GM19238 (cell line): ENCODE results near the gene NFAT5.

ENCODE experiments used
- DNase-seq: peaks from one replicate; pipeline ENCODE4 v3.0.0; 2011; ENCODE audit warnings: low spot score; ENCODE audit not compliant: insufficient read length

Gene NFAT5

GRCh38 chr16:69590590-69590989 lies 24.8 kb downstream of the NFAT5 start:
- no peak for DNase-seq

DNA sequence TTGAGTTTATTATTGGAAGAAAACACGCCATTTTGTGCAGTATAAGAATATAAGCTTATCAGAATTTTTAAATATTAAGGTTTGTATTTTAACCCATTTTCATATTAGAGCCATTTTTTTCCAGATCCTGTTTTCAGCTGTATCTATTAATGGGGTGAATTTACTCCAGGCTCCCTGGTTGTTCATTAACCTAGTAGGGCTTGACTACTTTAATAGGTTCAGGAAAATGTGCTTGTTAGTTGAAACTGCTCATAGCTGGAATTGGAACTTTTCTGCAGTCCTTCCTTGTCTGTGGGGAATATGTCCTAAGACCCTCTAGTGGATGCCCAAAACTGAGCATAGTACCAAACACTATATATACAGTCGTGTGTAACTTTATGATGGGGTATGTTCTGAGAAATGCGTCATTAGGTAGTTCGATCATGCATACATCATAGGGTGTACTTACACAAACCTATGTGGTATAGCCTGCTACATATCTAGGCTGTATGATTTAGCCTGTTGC lies 28.0 kb downstream of the NFAT5 start:
- no peak for DNase-seq

DNA sequence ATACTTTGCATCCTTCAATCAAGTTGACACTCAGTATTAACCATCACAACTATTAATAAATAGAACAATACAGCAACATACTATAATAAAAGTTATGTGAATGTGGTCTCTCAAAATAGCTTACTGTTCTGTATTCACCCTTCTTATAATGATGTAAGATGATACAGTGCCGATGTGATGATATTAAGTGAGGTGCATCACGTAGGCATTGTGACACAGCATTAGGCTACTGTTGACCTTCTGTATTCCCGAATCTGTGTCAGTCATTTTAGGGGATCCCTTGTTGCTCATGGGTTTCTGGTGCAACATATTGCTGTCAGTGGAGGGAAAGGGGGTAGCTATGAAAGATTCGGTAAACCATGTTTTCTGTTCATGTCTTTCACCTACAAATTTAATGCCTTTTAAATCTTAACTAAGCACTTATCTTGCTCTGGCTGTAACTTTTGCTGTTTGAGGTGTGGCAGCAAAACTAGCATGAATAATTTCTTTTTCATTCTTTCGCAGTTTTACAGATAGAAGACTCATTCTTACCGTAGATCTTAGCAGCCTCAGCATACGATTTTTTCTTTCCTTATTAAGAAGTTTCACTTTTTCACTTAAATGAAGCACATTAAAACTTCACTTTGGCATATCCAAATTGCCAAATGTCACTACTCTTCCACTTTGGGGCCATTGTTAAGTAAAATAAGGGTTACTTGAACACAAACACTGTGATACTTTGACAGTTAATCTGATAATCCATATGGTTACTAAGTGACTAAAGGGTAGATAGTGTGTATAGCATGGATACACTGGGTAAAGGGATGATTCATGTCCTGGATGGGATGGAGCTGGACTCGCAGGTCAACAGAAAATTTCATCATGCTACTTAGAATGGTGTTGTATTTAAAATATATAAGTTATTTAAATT lies 29.6 kb downstream of the NFAT5 start:
- no peak for DNase-seq

GRCh38 chr16:69596801-69597200 lies 31.0 kb downstream of the NFAT5 start:
- no peak for DNase-seq

- DNase-seq = no peak
Measured at GRCh38 chr16:69598045-69598444, 32.3 kb downstream of the NFAT5 start.

DNA sequence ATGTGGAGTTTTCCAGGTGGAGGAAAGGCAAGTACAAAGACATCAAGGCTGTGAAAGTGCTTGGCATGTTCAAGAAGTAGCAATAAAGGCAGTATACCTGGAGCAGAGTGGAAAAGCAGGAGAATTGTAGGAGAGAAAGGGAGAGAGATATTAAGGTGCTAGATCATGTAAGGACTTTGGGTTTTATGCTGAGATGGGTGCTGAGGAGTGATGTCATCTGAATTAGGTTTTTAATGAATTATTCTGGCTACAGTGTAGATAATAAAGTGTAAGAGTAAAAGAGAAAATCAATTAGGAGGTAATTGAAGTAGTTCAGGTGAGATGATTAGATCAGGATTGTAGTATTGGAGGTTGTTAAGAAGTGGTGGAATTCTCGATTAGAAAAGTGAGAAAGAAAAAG lies 34.0 kb downstream of the NFAT5 start:
- DNase-seq = no peak

GRCh38 chr16:69600202-69600601 lies 34.4 kb downstream of the NFAT5 start:
- DNase-seq = no peak

DNA sequence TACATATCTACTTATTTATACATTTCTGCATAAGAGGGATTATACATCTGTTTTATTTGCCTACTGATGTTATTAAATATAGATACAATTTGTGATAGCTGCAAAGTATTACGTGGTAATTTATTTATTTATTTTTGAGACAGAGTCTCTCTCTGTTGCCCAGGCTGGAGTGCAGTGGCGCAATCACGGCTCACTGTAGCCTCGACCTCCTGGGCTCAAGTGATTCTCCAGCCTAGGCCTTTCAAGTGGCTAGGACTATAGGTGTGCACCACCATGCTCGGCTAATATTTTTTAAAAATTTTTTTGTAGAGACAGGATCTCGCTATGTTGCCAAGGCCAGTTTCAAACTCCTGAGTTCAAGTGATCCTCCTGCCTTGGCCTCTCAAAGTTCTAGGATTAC lies 35.5 kb downstream of the NFAT5 start:
- DNase-seq = no peak

DNA sequence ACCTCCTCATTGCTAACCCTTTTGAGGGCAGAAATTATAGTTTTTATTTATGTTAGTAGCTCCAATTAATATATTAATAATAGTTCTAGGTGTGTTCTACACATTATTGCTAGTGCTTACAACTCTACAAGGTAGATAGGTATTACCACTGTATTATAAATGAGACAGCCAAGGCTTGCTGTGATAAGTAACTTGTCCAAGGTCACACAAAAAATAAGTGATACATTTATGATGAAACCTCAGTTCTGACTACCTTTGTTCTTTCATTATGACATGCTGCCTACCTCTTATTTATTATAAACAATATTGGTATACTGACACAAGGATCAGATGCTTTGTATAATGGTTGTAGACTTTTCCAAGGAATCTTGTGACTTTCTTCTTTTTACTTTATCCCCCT lies 41.2 kb downstream of the NFAT5 start:
- DNase-seq = no peak

DNA sequence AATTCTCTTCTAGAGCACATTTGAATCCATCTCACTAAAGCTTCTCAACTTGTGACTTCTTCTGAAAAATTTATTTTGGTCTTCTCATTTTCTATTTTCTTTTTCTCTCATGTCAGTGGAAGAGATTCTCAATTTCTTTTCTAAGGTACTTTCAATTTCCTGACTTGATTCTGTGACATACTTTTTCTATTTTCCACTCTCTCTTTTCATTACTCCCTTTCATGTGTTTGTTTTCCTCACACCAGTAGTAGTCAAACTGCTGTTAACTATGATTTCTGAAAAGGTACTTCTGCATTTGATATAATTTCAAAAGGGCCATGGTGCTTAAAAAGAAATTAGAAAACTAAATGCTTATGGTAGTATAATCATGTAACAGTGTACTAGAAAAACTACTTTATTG lies 41.9 kb downstream of the NFAT5 start:
- no peak for DNase-seq

DNA sequence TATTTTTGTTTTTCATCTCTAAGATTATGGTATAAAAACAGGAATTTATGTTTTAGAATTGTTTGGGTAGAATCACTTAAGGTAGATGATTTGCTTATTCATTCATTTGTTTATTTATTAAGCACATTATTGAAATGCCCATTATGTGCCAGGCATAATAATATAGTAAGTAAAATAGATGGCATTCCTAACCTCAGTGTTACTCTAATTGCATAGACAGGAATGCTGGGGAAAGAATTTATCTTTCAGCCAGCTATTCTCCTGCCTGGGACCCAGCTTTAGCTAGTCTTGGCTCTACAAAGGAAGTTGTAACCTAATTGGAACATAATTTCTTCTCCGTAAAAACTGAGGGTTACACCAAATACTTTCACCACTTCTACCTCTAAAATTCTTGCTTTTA lies 44.6 kb downstream of the NFAT5 start:
- no peak for DNase-seq

DNA sequence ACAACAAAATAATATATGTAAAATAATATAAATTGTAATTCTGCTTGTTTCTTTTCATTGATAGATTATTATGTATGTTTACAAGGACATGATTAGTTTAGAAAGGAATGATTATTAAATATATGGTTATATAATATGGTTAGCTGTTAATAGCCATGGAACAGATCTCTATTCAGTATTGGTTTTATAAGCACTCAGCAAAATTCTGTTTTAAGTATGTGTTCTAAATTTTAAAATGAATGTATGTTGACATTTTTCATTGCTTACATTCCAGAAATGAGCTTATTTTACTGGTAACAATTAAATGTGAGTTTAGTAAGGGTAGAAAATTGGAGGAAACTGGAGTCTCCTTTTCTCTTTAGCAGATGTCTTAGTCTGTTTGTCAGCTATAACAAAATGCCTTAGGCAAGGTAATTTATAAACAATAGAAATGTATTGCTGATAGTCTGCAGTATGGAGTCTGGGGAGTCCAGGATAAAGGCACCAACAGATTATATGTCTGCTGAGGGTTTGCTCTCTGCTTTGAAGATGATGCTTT lies 45.4 kb downstream of the NFAT5 start:
- no peak for DNase-seq

GRCh38 chr16:69613378-69614154 lies 47.8 kb downstream of the NFAT5 start:
- peak; percentile 13 for DNase-seq

DNA sequence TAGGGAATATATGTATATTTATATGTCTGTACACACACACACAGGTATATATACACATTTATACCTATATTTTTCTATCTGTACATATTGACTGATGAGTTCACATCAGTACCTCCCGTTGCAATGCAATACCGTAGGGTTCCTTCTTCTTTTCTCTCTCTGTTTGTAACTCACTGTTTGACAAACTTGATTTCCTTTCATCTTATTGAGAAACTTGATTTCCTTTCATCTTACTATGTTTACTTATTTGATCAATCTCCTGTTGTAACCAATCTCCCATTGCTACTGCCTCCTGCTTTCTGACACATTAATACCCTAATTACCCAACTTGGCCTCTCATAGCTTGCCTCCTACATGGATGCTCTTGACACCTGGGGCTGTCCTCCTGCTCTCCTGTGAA lies 49.8 kb downstream of the NFAT5 start:
- DNase-seq = no peak

- DNase-seq = no peak
Measured at GRCh38 chr16:69616082-69616481, 50.3 kb downstream of the NFAT5 start.

DNA sequence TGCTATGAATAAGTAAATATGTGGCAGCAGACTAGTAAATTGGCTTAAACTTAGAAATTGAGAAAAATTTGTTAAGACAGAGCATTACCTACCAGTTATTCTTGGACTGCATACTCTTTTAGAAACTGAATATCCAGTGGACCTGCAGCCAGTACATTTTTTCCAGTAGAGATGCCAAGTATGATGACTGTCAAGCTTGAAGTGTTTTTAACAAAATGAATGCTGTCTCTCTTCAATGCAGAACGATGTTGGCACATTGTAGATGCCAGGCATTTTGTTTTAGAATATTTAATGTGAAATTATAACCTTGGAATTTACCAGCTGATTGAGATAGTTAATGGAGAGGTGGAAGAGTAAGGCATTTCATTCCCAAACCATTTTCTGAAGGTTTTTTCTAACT lies 52.5 kb downstream of the NFAT5 start:
- DNase-seq = no peak

DNA sequence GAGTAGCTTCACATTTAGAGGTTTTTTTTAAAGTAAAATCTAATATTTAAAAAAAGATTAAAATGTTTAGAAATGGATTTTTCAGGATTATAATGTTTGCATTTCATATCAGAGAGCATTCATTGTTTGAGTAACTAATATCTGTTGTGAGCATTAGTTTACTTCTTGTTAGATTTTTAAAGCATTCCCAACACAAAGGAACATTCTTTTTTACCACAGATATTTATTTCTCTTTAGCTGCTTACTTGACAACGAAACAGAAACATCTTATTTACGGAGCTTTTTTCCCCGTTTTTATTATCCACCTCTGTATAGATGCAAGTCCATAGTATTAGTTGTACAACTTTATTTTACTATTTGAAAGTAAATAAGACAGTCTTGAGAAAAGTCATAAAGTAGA lies 53.0 kb downstream of the NFAT5 start:
- no peak for DNase-seq

- DNase-seq = no peak
Measured at GRCh38 chr16:69619514-69619913, 53.7 kb downstream of the NFAT5 start.

GRCh38 chr16:69620573-69620972 lies 54.8 kb downstream of the NFAT5 start:
- DNase-seq = no peak

GRCh38 chr16:69621225-69621624 lies 55.5 kb downstream of the NFAT5 start:
- no peak for DNase-seq

- DNase-seq = no peak
Measured at GRCh38 chr16:69626256-69626655, 60.5 kb downstream of the NFAT5 start.

- DNase-seq = no peak
Measured at GRCh38 chr16:69632828-69633227, 67.1 kb downstream of the NFAT5 start.
